MCF 10A (cell line): ENCODE results near the gene ETF1. TPM values are rescaled to one million over a fixed set of nuclear protein-coding genes. Genes with fewer than 3 reads are reported as not detected.
A peak's percentile ranks its signal among the peaks of the same experiment; 100 is the strongest.
"Not testable (repeated sequence)": the region's sequence is repeated elsewhere in the genome, so short reads cannot be mapped to it uniquely, and the experiment has no call there.

Experiments
- BruUV-seq: library from RNA; stranded (reverse); fragments of 400-500 nt; replicated peaks from 2 replicates; lab custom pipeline; 2021; lab: Mats Ljungman, UMichigan
- CTCF ChIA-PET: fragments of 300-600 bp; sonication (Branson Sonifier 250); formaldehyde crosslinking; extraction: SDS; loops from one replicate; lab custom pipeline; 2021; ENCODE audit warnings: antibody characterized with exemption, inconsistent platforms; lab: Yijun Ruan, JAX
- POLR2A ChIA-PET: fragments of 300-600, 350-650 bp; sonication (Branson Sonifier 250); formaldehyde crosslinking; extraction: SDS; loops from one replicate; lab custom pipeline; 2020; ENCODE audit warnings: antibody characterized with exemption, inconsistent platforms; lab: Yijun Ruan, JAX
- DNase-seq: peaks from one replicate; pipeline ENCODE4 v3.0.0-alpha.2; 2018; ENCODE audit not compliant: unreplicated experiment
- H3K27ac Mint-ChIP-seq: one replicate; pipeline ENCODE4 v1.8.0; 2022; ENCODE audit warnings: mild to moderate bottlenecking, low read depth, mixed read lengths; ENCODE audit not compliant: unreplicated experiment
- H3K27me3 Mint-ChIP-seq: one replicate; pipeline ENCODE4 v1.8.0; 2022; ENCODE audit warnings: mixed read lengths; ENCODE audit not compliant: insufficient read depth, unreplicated experiment
- H3K36me3 Mint-ChIP-seq: one replicate; pipeline ENCODE4 v1.8.0; 2022; ENCODE audit warnings: mild to moderate bottlenecking, moderate library complexity, mixed read lengths; ENCODE audit not compliant: insufficient read depth, unreplicated experiment
- H3K4me1 Mint-ChIP-seq: one replicate; pipeline ENCODE4 v1.8.0; 2022; ENCODE audit warnings: mixed read lengths; ENCODE audit not compliant: insufficient read depth, unreplicated experiment
- H3K4me3 Mint-ChIP-seq: one replicate; pipeline ENCODE4 v1.8.0; 2022; ENCODE audit warnings: mild to moderate bottlenecking, moderate library complexity, mixed read lengths; ENCODE audit not compliant: unreplicated experiment
- H3K9me3 Mint-ChIP-seq: one replicate; pipeline ENCODE4 v1.8.0; 2022; ENCODE audit warnings: mixed read lengths; ENCODE audit not compliant: unreplicated experiment
- intact Hi-C: fragments of 100-400 bp; cut with micrococcal nuclease; formaldehyde crosslinking; loops from 2 replicates; pipeline ENCODE4 v1.14.1; 2022
- total RNA-seq: library from RNA; stranded (reverse); gene quantifications from 2 replicates; pipeline ENCODE4 v1.2.3, GENCODE V29; 2022
- TF ChIP-seq, protein P1 (sequence below): fragments of 200-600 bp; IDR thresholded peaks from one replicate; pipeline ENCODE4 v1.8.0; 2022; ENCODE audit warnings: antibody characterized with exemption, mild to moderate bottlenecking; ENCODE audit not compliant: unreplicated experiment

Gene ETF1
- total RNA-seq, 1 experiment from 2014 or later = 349 TPM

- ChIA-PET CTCF (interaction anchor here (0.6 to 2.5 kb wide), 7 partner anchors 9 to 50 kb away, joined by 3 to 15 read pairs (median 6); partner anchors contain the start of gene EGR1), POLR2A (interaction anchor here (0.5 to 2.9 kb wide), 6 partner anchors 12 to 54 kb away, joined by 3 to 37 read pairs (median 6); partner anchors contain the start of genes EGR1 and ETF1)
- TF ChIP-seq, protein P1, sequence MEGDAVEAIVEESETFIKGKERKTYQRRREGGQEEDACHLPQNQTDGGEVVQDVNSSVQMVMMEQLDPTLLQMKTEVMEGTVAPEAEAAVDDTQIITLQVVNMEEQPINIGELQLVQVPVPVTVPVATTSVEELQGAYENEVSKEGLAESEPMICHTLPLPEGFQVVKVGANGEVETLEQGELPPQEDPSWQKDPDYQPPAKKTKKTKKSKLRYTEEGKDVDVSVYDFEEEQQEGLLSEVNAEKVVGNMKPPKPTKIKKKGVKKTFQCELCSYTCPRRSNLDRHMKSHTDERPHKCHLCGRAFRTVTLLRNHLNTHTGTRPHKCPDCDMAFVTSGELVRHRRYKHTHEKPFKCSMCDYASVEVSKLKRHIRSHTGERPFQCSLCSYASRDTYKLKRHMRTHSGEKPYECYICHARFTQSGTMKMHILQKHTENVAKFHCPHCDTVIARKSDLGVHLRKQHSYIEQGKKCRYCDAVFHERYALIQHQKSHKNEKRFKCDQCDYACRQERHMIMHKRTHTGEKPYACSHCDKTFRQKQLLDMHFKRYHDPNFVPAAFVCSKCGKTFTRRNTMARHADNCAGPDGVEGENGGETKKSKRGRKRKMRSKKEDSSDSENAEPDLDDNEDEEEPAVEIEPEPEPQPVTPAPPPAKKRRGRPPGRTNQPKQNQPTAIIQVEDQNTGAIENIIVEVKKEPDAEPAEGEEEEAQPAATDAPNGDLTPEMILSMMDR = no peak
Measured at GRCh38 chr5:138489683-138490061, 53.4 kb downstream of the ETF1 start.

GRCh38 chr5:138488481-138488945 lies 54.5 kb downstream of the ETF1 start:
- intact Hi-C loops = no loop called here
- peak overlapping the region; percentile 6 for H3K4me3 Mint-ChIP-seq
- no peaks in the 10 kb centered on the region for H3K9me3 Mint-ChIP-seq
- peak; percentile 86 for DNase-seq
- TF ChIP-seq, protein P1 = no peak
- peaks cover 43% of the 10 kb centered on the region for H3K4me1 Mint-ChIP-seq
- no peaks in the 10 kb centered on the region for H3K27me3 Mint-ChIP-seq
- ChIA-PET POLR2A (interaction anchor here (0.7 kb wide), 1 partner anchor 52 kb away, joined by 3 read pairs; no protein-coding TSS in a partner anchor), CTCF (no interaction called here)
- peak overlapping the region; percentile 51 for H3K27ac Mint-ChIP-seq
- BruUV-seq = no TSS peak
- H3K36me3 Mint-ChIP-seq = peaks cover 6% of the 10 kb centered on the region

More at GRCh38 chr5:138489683-138490061, 53.4 kb downstream of the ETF1 start:
- H3K9me3 Mint-ChIP-seq = no peaks in the 10 kb centered on the region
- no peak for DNase-seq
- H3K36me3 Mint-ChIP-seq = peaks cover 6% of the 10 kb centered on the region
- intact Hi-C loops = no loop called here
- no peaks in the 10 kb centered on the region for H3K27me3 Mint-ChIP-seq
- H3K4me1 Mint-ChIP-seq = peaks cover 43% of the 10 kb centered on the region
- no peak overlapping the region for H3K4me3 Mint-ChIP-seq
- H3K27ac Mint-ChIP-seq = no peak overlapping the region
- no TSS peak for BruUV-seq

GRCh38 chr5:138482638-138483037 lies 60.4 kb downstream of the ETF1 start:
- Mint-ChIP-seq H3K4me3 (no peak overlapping the region), H3K9me3 (no peaks in the 10 kb centered on the region), H3K4me1 (peaks cover 17% of the 10 kb centered on the region), H3K27me3 (no peaks in the 10 kb centered on the region), H3K36me3 (no peaks in the 10 kb centered on the region), H3K27ac (peak overlapping the region; percentile 2)
- DNase-seq = peak; percentile 59
- BruUV-seq = no TSS peak
- intact Hi-C loops = no loop called here
- ChIA-PET CTCF (interaction anchor here (0.7 to 3.1 kb wide), 3 partner anchors 17 to 22 kb away, joined by 3 to 16 read pairs (median 14); partner anchors contain the start of gene EGR1), POLR2A (interaction anchor here (0.6 to 4.4 kb wide), 6 partner anchors 9 to 570 kb away, joined by 3 to 32 read pairs (median 4); partner anchors contain the start of gene EGR1)
- TF ChIP-seq, protein P1 = no peak

DNA sequence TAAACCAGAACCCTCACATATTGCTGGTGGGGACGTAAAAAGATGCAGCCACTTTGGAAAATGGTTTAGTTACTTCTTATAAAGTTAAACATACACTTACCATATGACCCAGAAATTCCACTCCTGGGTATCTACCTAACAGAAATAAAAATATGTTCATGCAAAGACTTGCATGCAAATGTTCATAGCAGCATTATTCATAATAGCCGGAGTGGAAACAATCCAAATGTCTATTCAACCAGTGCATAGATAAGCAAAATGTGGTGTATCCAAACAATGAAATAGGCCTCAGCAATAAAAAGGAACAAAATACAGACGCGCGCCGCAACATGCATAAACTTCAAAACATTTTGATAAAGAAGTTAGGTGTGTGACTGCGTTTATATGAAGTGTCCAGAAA lies 66.1 kb downstream of the ETF1 start:
- ChIA-PET CTCF (no interaction called here), POLR2A (interaction anchor here (1.4 kb wide), 1 partner anchor 10 kb away, joined by 4 read pairs; no protein-coding TSS in a partner anchor)
- no peak for DNase-seq
- peaks cover 7% of the 10 kb centered on the region for H3K36me3 Mint-ChIP-seq
- TF ChIP-seq, protein P1 = no peak
- H3K4me3 Mint-ChIP-seq = no peak overlapping the region
- H3K27ac Mint-ChIP-seq = no peak overlapping the region
- H3K27me3 Mint-ChIP-seq = no peaks in the 10 kb centered on the region
- no TSS peak for BruUV-seq
- intact Hi-C loops = no loop called here
- no peaks in the 10 kb centered on the region for H3K4me1 Mint-ChIP-seq
- no peaks in the 10 kb centered on the region for H3K9me3 Mint-ChIP-seq

DNA sequence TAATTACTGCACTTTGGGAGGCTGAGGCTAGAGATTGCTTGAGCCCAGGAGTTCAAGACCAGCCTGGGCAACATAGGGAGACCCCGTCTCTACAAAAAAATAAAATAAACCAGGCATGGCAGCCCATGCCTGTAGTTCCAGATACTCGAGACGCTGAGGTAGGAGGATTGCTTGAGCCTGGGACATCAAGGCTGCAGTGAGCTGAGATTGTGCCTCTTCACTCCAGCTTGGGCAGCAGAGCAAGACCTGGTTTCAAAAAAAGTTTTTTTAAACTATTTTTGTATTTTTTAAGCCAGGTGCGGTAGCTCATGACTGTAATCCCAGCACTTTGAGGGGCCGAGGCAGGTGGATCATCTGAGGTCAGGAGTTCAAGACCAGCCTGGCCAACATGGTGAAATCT lies 69.9 kb downstream of the ETF1 start:
- BruUV-seq, DNase-seq, H3K9me3 Mint-ChIP-seq, H3K27me3 Mint-ChIP-seq, intact Hi-C loops, H3K4me3 Mint-ChIP-seq: not testable (repeated sequence)
- peaks cover 44% of the 10 kb centered on the region for H3K36me3 Mint-ChIP-seq
- H3K4me1 Mint-ChIP-seq = peaks cover 19% of the 10 kb centered on the region
- ChIA-PET POLR2A (interaction anchor here (1.2 to 15.2 kb wide), 4 partner anchors 8 to 27 kb away, joined by 5 to 626 read pairs (median 6); partner anchors contain the start of gene EGR1), CTCF (interaction anchor here (0.7 to 1.3 kb wide), 4 partner anchors 8 to 80 kb away, joined by 3 to 7 read pairs (median 4); partner anchors contain the start of gene EGR1)
- peak overlapping the region; percentile 25 for H3K27ac Mint-ChIP-seq
